ENCODE results near the gene SP140L.
"Not testable (repeated sequence)": the region's sequence is repeated elsewhere in the genome, so short reads cannot be mapped to it uniquely, and the experiment has no call there.

- not testable (repeated sequence) for TF ChIP-seq CTCF (IDR thresholded peaks at IDR 0.05); ZFX (IDR thresholded peaks at IDR 0.05; ENCODE audit: borderline replicate concordance)
Measured at GRCh38 chr2:230401026-230401425, 74.0 kb downstream of the SP140L start.
